HUDEP-2 (cell line): Measurements from ENCODE around the gene MS4A4E.
A peak's percentile ranks its signal among the peaks of the same experiment; 100 is the strongest.
"Not testable (repeated sequence)": the region's sequence is repeated elsewhere in the genome, so short reads cannot be mapped to it uniquely, and the experiment has no call there.

Experiments
- DNase-seq, 76 experiments: peaks; one replicate each; lab custom pipeline; 2025; ENCODE audit not compliant: unreplicated experiment in 76 of 76; lab: John Stamatoyannopoulos, UW

The MS4A4E gene

GRCh38 chr11:60182541-60183330 is 60.2 kb downstream of the MS4A4E start, which contains the start of gene MS4A6A:
MS4A6A (minus strand) TSS chr11:60183083; CDS start chr11:60181727, 1,356 bp downstream.
- no peak for DNase-seq

GRCh38 chr11:60175860-60176275 is 67.1 kb downstream of the MS4A4E start:
- no peak for DNase-seq

- DNase-seq, result no peak
These were observed 70.9 kb downstream of the MS4A4E start for GRCh38 chr11:60172011-60172410.

- DNase-seq, result no peak
These were observed 72.4 kb downstream of the MS4A4E start for GRCh38 chr11:60170566-60170965.

GRCh38 chr11:60169264-60169915 is 73.5 kb downstream of the MS4A4E start:
- DNase-seq, result peak in 5 of 76 experiments; percentile 2 to 34 (median 26)

- no peak for DNase-seq
These were observed 74.6 kb downstream of the MS4A4E start for GRCh38 chr11:60168306-60168705.

- DNase-seq, result no peak
These were observed 77.0 kb downstream of the MS4A4E start for GRCh38 chr11:60165951-60166350.

GRCh38 chr11:60165538-60165937 is 77.4 kb downstream of the MS4A4E start:
- DNase-seq, result no peak

GRCh38 chr11:60164550-60165075 is 78.3 kb downstream of the MS4A4E start:
- no peak for DNase-seq

- DNase-seq, result no peak
These were observed 81.2 kb downstream of the MS4A4E start for GRCh38 chr11:60161766-60162165.

- DNase-seq, result no peak
These were observed 81.8 kb downstream of the MS4A4E start for GRCh38 chr11:60161107-60161506.

- no peak for DNase-seq
These were observed 83.1 kb downstream of the MS4A4E start for GRCh38 chr11:60159868-60160267.

GRCh38 chr11:60159284-60159683 is 83.7 kb downstream of the MS4A4E start:
- no peak for DNase-seq

GRCh38 chr11:60158636-60159035 is 84.3 kb downstream of the MS4A4E start:
- peak in 2 of 76 experiments; percentile 14 for DNase-seq

- DNase-seq, result no peak
These were observed 87.0 kb downstream of the MS4A4E start for GRCh38 chr11:60155931-60156330.

GRCh38 chr11:60152727-60153126 is 90.2 kb downstream of the MS4A4E start:
- DNase-seq, result not testable (repeated sequence)

GRCh38 chr11:60150279-60150678 is 92.7 kb downstream of the MS4A4E start:
- DNase-seq, result no peak
